PC-9 (cell line): ENCODE measurements around the gene SAMM50. TPM values are rescaled to one million over a fixed set of nuclear protein-coding genes. Genes with fewer than 3 reads are reported as not detected.

Experiments
- BruUV-seq: library from RNA; stranded (reverse); fragments of 400-500 nt; replicated peaks from 2 replicates; lab custom pipeline; 2021; lab: Mats Ljungman, UMichigan
- CTCF ChIA-PET: fragments of 300-600 bp; sonication (Branson Sonifier 250); formaldehyde crosslinking; loops from one replicate; lab custom pipeline; 2022; ENCODE audit warnings: antibody characterized with exemption; lab: Charles Lee
- POLR2A ChIA-PET: fragments of 300-600 bp; sonication (Branson Sonifier 250); formaldehyde crosslinking; loops from one replicate; lab custom pipeline; 2022; ENCODE audit warnings: antibody characterized with exemption; ENCODE audit not compliant: unreplicated experiment; lab: Charles Lee
- DNase-seq, 2 experiments: peaks; one replicate each; pipeline versions ENCODE4 v3.0.0 to v3.0.0-alpha.2; 2015 to 2022; ENCODE audit warnings: mixed read lengths in 1 of 2
- H2AFZ ChIP-seq: fragments of 200-600 bp; sonication (generic); 2 replicates; pipeline ENCODE4 v1.8.1; 2017; ENCODE audit warnings: antibody characterized with exemption
- H3F3A ChIP-seq: fragments of 200-600 bp; sonication (generic); 2 replicates; pipeline ENCODE4 v1.8.1; 2017; ENCODE audit warnings: antibody characterized with exemption, mild to moderate bottlenecking, low read depth; ENCODE audit not compliant: insufficient read depth
- H3K27ac ChIP-seq: fragments of 200-600 bp; sonication (generic); 2 replicates; pipeline ENCODE4 v1.6.1; 2016; ENCODE audit warnings: mixed run types
- H3K27me3 ChIP-seq: fragments of 200-600 bp; sonication (generic); 2 replicates; pipeline ENCODE4 v1.6.1; 2016; ENCODE audit warnings: low read depth, mixed run types; ENCODE audit not compliant: insufficient read depth
- H3K36me3 ChIP-seq: fragments of 200-600 bp; sonication (generic); 2 replicates; pipeline ENCODE4 v1.6.1; 2016; ENCODE audit warnings: low read depth, mixed run types
- H3K4me1 ChIP-seq: fragments of 200-600 bp; sonication (generic); replicated peaks from 2 replicates; pipeline ENCODE4 v1.6.1; 2016; ENCODE audit warnings: mixed run types; ENCODE audit not compliant: insufficient read depth
- H3K4me2 ChIP-seq: fragments of 200-600 bp; sonication (generic); 2 replicates; pipeline ENCODE4 v1.6.1; 2017; ENCODE audit warnings: mixed run types
- H3K4me3 ChIP-seq: fragments of 200-600 bp; sonication (generic); 2 replicates; pipeline ENCODE4 v1.6.1; 2016; ENCODE audit warnings: mixed run types
- H3K79me2 ChIP-seq: fragments of 200-600 bp; sonication (generic); 2 replicates; pipeline ENCODE4 v1.6.1; 2017; ENCODE audit warnings: low read depth, mixed run types
- H3K9me2 ChIP-seq: fragments of 200-600 bp; sonication (generic); 2 replicates; pipeline ENCODE4 v1.8.1; 2017; ENCODE audit warnings: mild to moderate bottlenecking; ENCODE audit not compliant: insufficient read depth
- H3K9me3 ChIP-seq: fragments of 200-600 bp; sonication (generic); 2 replicates; pipeline ENCODE4 v1.8.1; 2016; ENCODE audit warnings: low read depth; ENCODE audit not compliant: insufficient read depth
- H4K20me1 ChIP-seq: fragments of 200-600 bp; sonication (generic); 2 replicates; pipeline ENCODE4 v1.8.1; 2017; ENCODE audit not compliant: insufficient read depth
- EZH2 ChIP-seq: fragments of 200-600 bp; sonication (generic); IDR thresholded peaks from 2 replicates; pipeline ENCODE4 v1.8.0; 2017; ENCODE audit warnings: antibody characterized with exemption, low read depth
- intact Hi-C: fragments of 100-400 bp; cut with micrococcal nuclease; formaldehyde crosslinking; loops from one replicate; pipeline ENCODE4 v1.10.0; 2022; ENCODE audit not compliant: unreplicated experiment
- total RNA-seq: library from RNA; stranded (reverse); gene quantifications from 2 replicates; pipeline ENCODE4 v1.2.3, GENCODE V29; 2021
- TF ChIP-seq, protein P1 (sequence below): fragments of 200-600 bp; sonication (generic); conservative IDR thresholded peaks from 2 replicates; pipeline ENCODE4 v1.6.1; 2017; ENCODE audit warnings: mixed run types, antibody characterized with exemption, mild to moderate bottlenecking, moderate library complexity

The SAMM50 gene
- total RNA-seq, 1 experiment from 2014 or later, result 73.9 TPM

DNA sequence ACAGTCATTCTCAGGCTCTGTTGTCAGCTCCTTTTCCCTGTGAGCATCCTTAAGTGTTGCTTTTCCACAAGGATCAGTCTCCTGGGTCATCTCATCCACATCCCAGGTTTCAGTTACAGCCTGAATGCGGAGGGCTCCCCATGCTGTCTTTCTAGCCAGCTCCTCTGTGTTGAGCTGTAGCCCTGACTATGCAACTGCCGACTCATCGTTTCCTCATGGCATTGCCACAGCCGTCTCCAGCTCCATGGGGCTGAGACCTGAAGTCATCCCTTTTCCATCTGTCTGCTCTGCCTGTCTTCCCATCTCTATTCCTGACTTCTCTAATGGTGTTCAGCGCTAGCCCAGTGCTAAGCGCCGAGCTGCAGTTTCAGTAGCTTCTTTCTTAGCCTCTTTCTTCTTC lies 11.8 kb downstream of the SAMM50 start:
- Histone ChIP-seq H3K4me2 (no peak overlapping the region), H3K27me3 (no peaks in the 10 kb centered on the region), H3K36me3 (peaks cover 31% of the 10 kb centered on the region), H3K9me2 (no peaks in the 10 kb centered on the region), H3K4me1 (no peaks in the 10 kb centered on the region), H3K4me3 (no peak overlapping the region), H3K79me2 (no peaks in the 10 kb centered on the region), H3K27ac (no peak overlapping the region), H3K9me3 (no peaks in the 10 kb centered on the region), H3F3A (peaks cover 3% of the 10 kb centered on the region; the same call in 1 of the 2 replicates), H4K20me1 (0 out of 2 replicates have a peak, but pooled peaks cover 7% of the 10 kb centered on the region), H2AFZ (no peak overlapping the region)
- peak in 1 of 2 experiments; percentile 4 for DNase-seq
- CTCF ChIA-PET, result no interaction called here
- BruUV-seq, result no TSS peak
- intact Hi-C loops, result no loop called here
- TF ChIP-seq, protein P1, sequence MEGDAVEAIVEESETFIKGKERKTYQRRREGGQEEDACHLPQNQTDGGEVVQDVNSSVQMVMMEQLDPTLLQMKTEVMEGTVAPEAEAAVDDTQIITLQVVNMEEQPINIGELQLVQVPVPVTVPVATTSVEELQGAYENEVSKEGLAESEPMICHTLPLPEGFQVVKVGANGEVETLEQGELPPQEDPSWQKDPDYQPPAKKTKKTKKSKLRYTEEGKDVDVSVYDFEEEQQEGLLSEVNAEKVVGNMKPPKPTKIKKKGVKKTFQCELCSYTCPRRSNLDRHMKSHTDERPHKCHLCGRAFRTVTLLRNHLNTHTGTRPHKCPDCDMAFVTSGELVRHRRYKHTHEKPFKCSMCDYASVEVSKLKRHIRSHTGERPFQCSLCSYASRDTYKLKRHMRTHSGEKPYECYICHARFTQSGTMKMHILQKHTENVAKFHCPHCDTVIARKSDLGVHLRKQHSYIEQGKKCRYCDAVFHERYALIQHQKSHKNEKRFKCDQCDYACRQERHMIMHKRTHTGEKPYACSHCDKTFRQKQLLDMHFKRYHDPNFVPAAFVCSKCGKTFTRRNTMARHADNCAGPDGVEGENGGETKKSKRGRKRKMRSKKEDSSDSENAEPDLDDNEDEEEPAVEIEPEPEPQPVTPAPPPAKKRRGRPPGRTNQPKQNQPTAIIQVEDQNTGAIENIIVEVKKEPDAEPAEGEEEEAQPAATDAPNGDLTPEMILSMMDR, result no peak
- TF ChIP-seq EZH2, result no peak
- POLR2A ChIA-PET, result no interaction called here

DNA sequence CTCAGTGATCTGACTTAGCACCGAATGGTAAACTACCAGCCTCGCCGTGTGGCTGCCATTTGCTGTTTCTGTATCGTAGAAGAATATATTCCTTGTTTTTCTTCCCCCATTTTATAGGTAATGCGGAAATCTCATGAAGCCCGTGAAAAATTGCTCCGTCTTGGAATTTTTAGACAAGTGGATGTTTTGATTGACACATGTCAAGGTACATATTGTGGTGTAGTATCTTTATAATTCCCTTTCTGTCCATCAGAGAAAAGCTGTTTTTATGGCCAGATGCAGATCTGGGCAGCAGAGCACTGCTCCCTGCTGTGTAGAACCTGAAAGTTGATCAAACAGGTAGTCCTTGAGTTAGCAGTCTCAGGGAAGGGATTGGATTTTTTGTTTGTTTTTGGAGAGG lies 13.4 kb downstream of the SAMM50 start:
- Histone ChIP-seq H2AFZ (no peak overlapping the region), H3K9me2 (no peaks in the 10 kb centered on the region), H3K27ac (no peak overlapping the region), H4K20me1 (0 out of 2 replicates have a peak, but pooled peaks cover 6% of the 10 kb centered on the region), H3K4me2 (no peak overlapping the region), H3K4me1 (no peaks in the 10 kb centered on the region), H3K36me3 (peaks cover 36% of the 10 kb centered on the region), H3K79me2 (no peaks in the 10 kb centered on the region), H3F3A (no peaks in the 10 kb centered on the region), H3K4me3 (no peak overlapping the region), H3K27me3 (no peaks in the 10 kb centered on the region), H3K9me3 (no peaks in the 10 kb centered on the region)
- ChIA-PET POLR2A (interaction anchor here (0.7 kb wide), 1 partner anchor 1127 kb away, joined by 4 read pairs; no protein-coding TSS in a partner anchor), CTCF (no interaction called here)
- BruUV-seq, result no TSS peak
- peak in 1 of 2 experiments; percentile 11 for DNase-seq
- intact Hi-C loops, result no loop called here
- TF ChIP-seq, protein P1, result no peak
- no peak for TF ChIP-seq EZH2

DNA sequence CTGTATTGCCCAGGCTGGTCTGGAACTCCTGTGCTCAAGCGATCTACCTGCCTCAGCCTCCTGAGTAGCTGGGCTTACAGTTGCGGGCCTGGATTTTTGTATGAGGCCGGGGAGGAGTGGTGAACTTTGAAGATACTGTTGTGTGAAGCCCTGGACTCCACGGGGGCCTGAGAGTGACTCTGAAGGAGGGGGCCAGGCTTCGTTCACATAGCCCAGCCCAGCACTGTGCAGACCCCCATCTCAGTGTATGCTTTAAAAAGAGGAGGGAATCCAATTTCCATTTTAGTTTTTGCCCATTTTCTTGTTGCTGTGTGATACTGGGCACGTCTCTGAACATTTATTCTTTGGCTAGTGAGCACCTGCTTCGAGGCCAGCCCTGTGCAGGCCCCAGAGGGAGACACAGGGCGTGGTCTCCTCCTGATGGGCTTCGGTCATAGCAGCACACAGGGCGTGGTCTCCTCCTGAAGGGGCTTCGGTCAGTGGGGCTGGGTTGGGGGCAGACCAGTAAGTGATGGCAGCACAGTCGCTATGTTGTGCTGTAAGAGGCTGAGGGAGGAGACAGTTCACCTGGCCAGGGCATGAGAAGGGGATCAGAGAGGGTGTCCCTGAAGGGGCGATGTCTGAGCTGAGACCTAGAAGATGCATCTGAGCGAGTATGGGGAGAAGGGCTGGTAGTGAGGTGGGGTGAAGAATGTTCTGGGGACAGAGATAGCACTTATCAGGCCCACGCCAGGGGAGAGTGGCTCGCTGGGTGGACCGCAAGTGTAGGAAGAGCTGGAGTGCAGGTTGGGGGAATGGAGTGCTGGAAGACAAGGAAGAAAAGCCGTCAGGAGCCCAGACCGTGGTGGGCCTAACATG lies 14.0 kb downstream of the SAMM50 start:
- ChIA-PET POLR2A (no interaction called here), CTCF (no interaction called here)
- H4K20me1 ChIP-seq, result 0 out of 2 replicates have a peak, but pooled peaks cover 6% of the 10 kb centered on the region
- H3K27ac ChIP-seq, result no peak overlapping the region
- no peak overlapping the region for H3K4me2 ChIP-seq
- H3K36me3 ChIP-seq, result peaks cover 36% of the 10 kb centered on the region
- H3F3A ChIP-seq, result no peaks in the 10 kb centered on the region
- no peaks in the 10 kb centered on the region for H3K9me2 ChIP-seq
- no peaks in the 10 kb centered on the region for H3K4me1 ChIP-seq
- no peak overlapping the region for H3K4me3 ChIP-seq
- DNase-seq, result peak in 1 of 2 experiments; percentile 30
- intact Hi-C loops, result no loop called here
- H2AFZ ChIP-seq, result no peak overlapping the region
- no peaks in the 10 kb centered on the region for H3K79me2 ChIP-seq
- no TSS peak for BruUV-seq
- no peaks in the 10 kb centered on the region for H3K27me3 ChIP-seq
- no peak for TF ChIP-seq EZH2
- TF ChIP-seq, protein P1, result no peak
- no peaks in the 10 kb centered on the region for H3K9me3 ChIP-seq
